DND-41 (cell line): ENCODE results near the gene USPL1.

Source experiments
- ATAC-seq: fragments of 200-7000 bp; cut with Tn5 transposase; 3 replicates; pipeline ENCODE4 v1.9.1; 2021; ENCODE audit warnings: low read depth; ENCODE audit not compliant: insufficient read depth
- DNase-seq: peaks from one replicate; pipeline ENCODE4 v3.0.0-alpha.2; 2020
- H2AFZ ChIP-seq: 2 replicates; pipeline ENCODE4 v1.6.0; 2012; ENCODE audit warnings: low read depth, low read length
- H3K27ac ChIP-seq: 2 replicates; pipeline ENCODE4 v1.5.1; 2012; ENCODE audit warnings: low read length, inconsistent platforms
- H3K27me3 ChIP-seq: fragments of 200-600 bp; sonication (generic); 2 replicates; pipeline ENCODE4 v1.6.0; 2012; ENCODE audit warnings: low read length, mild to moderate bottlenecking, inconsistent platforms; ENCODE audit not compliant: insufficient read depth, poor library complexity
- H3K36me3 ChIP-seq: 2 replicates; pipeline ENCODE4 v1.5.1; 2012; ENCODE audit warnings: low read length, inconsistent platforms; ENCODE audit not compliant: insufficient read depth
- H3K4me1 ChIP-seq: 2 replicates; pipeline ENCODE4 v1.5.1; 2012; ENCODE audit warnings: mild to moderate bottlenecking, low read length; ENCODE audit not compliant: insufficient read depth
- H3K4me2 ChIP-seq: 2 replicates; pipeline ENCODE4 v1.6.0; 2012; ENCODE audit warnings: mild to moderate bottlenecking, moderate library complexity, low read length, inconsistent platforms; ENCODE audit not compliant: insufficient read depth
- H3K4me3 ChIP-seq, 2 experiments: fragments of 200-600 bp in 1 of 2; shearing (Covaris generic) in 1 of 2; 2 replicates each; pipeline ENCODE4 v1.5.1; 2012 to 2016; ENCODE audit warnings: inconsistent platforms in 2 of 2, low read length in 2 of 2, mild to moderate bottlenecking in 2 of 2, low read depth in 1 of 2, moderate library complexity in 1 of 2
- H3K79me2 ChIP-seq: 2 replicates; pipeline ENCODE4 v1.6.0; 2012; ENCODE audit warnings: low read length, inconsistent platforms; ENCODE audit not compliant: insufficient read depth
- H3K9ac ChIP-seq: 2 replicates; pipeline ENCODE4 v1.6.0; 2012; ENCODE audit warnings: low read depth, mild to moderate bottlenecking, inconsistent platforms, low read length, moderate library complexity
- H3K9me3 ChIP-seq: 2 replicates; pipeline ENCODE4 v1.5.1; 2012; ENCODE audit warnings: low read length, moderate library complexity, mild to moderate bottlenecking, inconsistent platforms; ENCODE audit not compliant: insufficient read depth, severe bottlenecking
- H4K20me1 ChIP-seq: 2 replicates; pipeline ENCODE4 v1.6.0; 2012; ENCODE audit warnings: low read length; ENCODE audit not compliant: insufficient read depth
- CTCF ChIP-seq: IDR thresholded peaks from 2 replicates; pipeline ENCODE4 v1.5.1; 2012; ENCODE audit warnings: borderline replicate concordance, low read length, moderate library complexity, mild to moderate bottlenecking; ENCODE audit not compliant: poor library complexity, severe bottlenecking; ENCODE audit errors: extremely low read depth
- EZH2 ChIP-seq: IDR thresholded peaks from 3 replicates; pipeline ENCODE4 v1.6.1; 2012; ENCODE audit warnings: borderline replicate concordance, low read depth, mild to moderate bottlenecking, moderate library complexity, low read length, inconsistent platforms; ENCODE audit not compliant: severe bottlenecking

Gene USPL1

GRCh38 chr13:30572859-30573275 is 44.9 kb upstream of the USPL1 start:
- no peaks in the 10 kb centered on the region for H3K27me3 ChIP-seq
- no peaks in the 10 kb centered on the region for H3K9me3 ChIP-seq
- ATAC-seq (peak; percentile 77), DNase-seq (peak; percentile 58)
- H2AFZ ChIP-seq, result peak overlapping the region; percentile 80
- no peaks in the 10 kb centered on the region for H3K36me3 ChIP-seq
- no peaks in the 10 kb centered on the region for H4K20me1 ChIP-seq
- peak overlapping the region; percentile 68 for H3K4me2 ChIP-seq
- peak overlapping the region; percentile 14 to 49; a peak in 3 of 4 replicates for H3K4me3 ChIP-seq
- peaks cover 54% of the 10 kb centered on the region for H3K4me1 ChIP-seq
- H3K27ac ChIP-seq, result peak overlapping the region; percentile 93
- H3K9ac ChIP-seq, result peak overlapping the region; percentile 68
- H3K79me2 ChIP-seq, result no peaks in the 10 kb centered on the region
- peak; percentile 78 for TF ChIP-seq CTCF
- TF ChIP-seq EZH2, result no peak

- Histone ChIP-seq H3K27ac (peak overlapping the region; percentile 52), H3K9me3 (no peaks in the 10 kb centered on the region), H3K4me2 (peak overlapping the region; percentile 53), H2AFZ (no peak overlapping the region), H3K9ac (no peak overlapping the region), H3K4me3 (peak overlapping the region in 1 of 2 experiments; percentile 26; a peak in 2 of 4 replicates), H3K79me2 (no peaks in the 10 kb centered on the region), H3K4me1 (peaks cover 44% of the 10 kb centered on the region), H4K20me1 (no peaks in the 10 kb centered on the region), H3K36me3 (no peaks in the 10 kb centered on the region), H3K27me3 (no peaks in the 10 kb centered on the region)
- DNase-seq, result peak; percentile 87
- ATAC-seq, result peak; percentile 84
- TF ChIP-seq EZH2 (no peak), CTCF (peak; percentile 51)
These were observed 41.2 kb upstream of the USPL1 start for GRCh38 chr13:30576528-30576927.

GRCh38 chr13:30577401-30577852 is 40.3 kb upstream of the USPL1 start:
- no peaks in the 10 kb centered on the region for H3K36me3 ChIP-seq
- H3K79me2 ChIP-seq, result no peaks in the 10 kb centered on the region
- ATAC-seq, result peak; percentile 42
- no peaks in the 10 kb centered on the region for H3K27me3 ChIP-seq
- TF ChIP-seq EZH2 (no peak), CTCF (no peak)
- H3K4me1 ChIP-seq, result peaks cover 35% of the 10 kb centered on the region
- H3K4me3 ChIP-seq, result no peak overlapping the region
- H3K9ac ChIP-seq, result no peak overlapping the region
- H4K20me1 ChIP-seq, result no peaks in the 10 kb centered on the region
- no peak overlapping the region for H3K4me2 ChIP-seq
- no peaks in the 10 kb centered on the region for H3K9me3 ChIP-seq
- no peak overlapping the region for H2AFZ ChIP-seq
- 0 out of 2 replicates have a peak overlapping the region, but pooled peaks have one; percentile 11 for H3K27ac ChIP-seq
- DNase-seq, result peak; percentile 69
